Measurements from ENCODE around the gene CDK5. TPM values are rescaled to one million over a fixed set of nuclear protein-coding genes. Genes with fewer than 3 reads are reported as not detected.

CDK5 gene
- total and polyA plus RNA-seq, 2 of the 13 experiments (the other 11 are each of a cell fraction or from before 2014, with no cell fraction given), result 16.4 to 21.3 TPM

GRCh38 chr7:151008511-151009323, 49.0 kb downstream of the CDK5 start (continued):
- TF ChIP-seq, protein P1, sequence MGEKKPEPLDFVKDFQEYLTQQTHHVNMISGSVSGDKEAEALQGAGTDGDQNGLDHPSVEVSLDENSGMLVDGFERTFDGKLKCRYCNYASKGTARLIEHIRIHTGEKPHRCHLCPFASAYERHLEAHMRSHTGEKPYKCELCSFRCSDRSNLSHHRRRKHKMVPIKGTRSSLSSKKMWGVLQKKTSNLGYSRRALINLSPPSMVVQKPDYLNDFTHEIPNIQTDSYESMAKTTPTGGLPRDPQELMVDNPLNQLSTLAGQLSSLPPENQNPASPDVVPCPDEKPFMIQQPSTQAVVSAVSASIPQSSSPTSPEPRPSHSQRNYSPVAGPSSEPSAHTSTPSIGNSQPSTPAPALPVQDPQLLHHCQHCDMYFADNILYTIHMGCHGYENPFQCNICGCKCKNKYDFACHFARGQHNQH (CRISPR knock-in tag; IDR thresholded peaks at IDR 0.05), result no peak
- TF ChIP-seq ZNF747 (CRISPR knock-in tag; IDR thresholded peaks at IDR 0.05; ENCODE audit: borderline replicate concordance), result no peak; the same call in 1 of the 2 replicates
- TF ChIP-seq, protein P2, sequence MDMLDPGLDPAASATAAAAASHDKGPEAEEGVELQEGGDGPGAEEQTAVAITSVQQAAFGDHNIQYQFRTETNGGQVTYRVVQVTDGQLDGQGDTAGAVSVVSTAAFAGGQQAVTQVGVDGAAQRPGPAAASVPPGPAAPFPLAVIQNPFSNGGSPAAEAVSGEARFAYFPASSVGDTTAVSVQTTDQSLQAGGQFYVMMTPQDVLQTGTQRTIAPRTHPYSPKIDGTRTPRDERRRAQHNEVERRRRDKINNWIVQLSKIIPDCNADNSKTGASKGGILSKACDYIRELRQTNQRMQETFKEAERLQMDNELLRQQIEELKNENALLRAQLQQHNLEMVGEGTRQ (IDR thresholded peaks at IDR 0.05; ENCODE audit: low read depth, low read length), result no peak
- TF ChIP-seq, protein P2 (CRISPR knock-in tag; IDR thresholded peaks at IDR 0.05; ENCODE audit: borderline replicate concordance), result no peak
- no peak for TF ChIP-seq GTF2F1 (IDR thresholded peaks at IDR 0.05; ENCODE audit: low read length)
- no peak for TF ChIP-seq GTF3A (CRISPR knock-in tag; conservative IDR thresholded peaks at IDR 0.05)
- TF ChIP-seq ZBTB37 (CRISPR knock-in tag; IDR thresholded peaks at IDR 0.05), result no peak
- no peak for TF ChIP-seq KDM5A (IDR thresholded peaks at IDR 0.05; ENCODE audit: borderline replicate concordance, low read length)
- TF ChIP-seq SSRP1 (CRISPR knock-in tag; IDR thresholded peaks at IDR 0.05), result no peak
- TF ChIP-seq ZNF44 (CRISPR knock-in tag; IDR thresholded peaks at IDR 0.05), result no peak
- TF ChIP-seq ZNF704 (CRISPR knock-in tag; IDR thresholded peaks at IDR 0.05; ENCODE audit: borderline replicate concordance), result no peak
- TF ChIP-seq MAFK (conservative IDR thresholded peaks at IDR 0.05 in 1 of 2, IDR thresholded peaks at IDR 0.05 in 1 of 2; ENCODE audit: low read length in 2 of 2), result no peak
- no peak for TF ChIP-seq FUBP1 (CRISPR knock-in tag; IDR thresholded peaks at IDR 0.05; ENCODE audit: borderline replicate concordance)
- no peak for TF ChIP-seq ZNF20 (CRISPR knock-in tag; IDR thresholded peaks at IDR 0.05)
- TF ChIP-seq HNRNPLL (IDR thresholded peaks at IDR 0.05; ENCODE audit: low read depth, low read length, poor library complexity, severe bottlenecking), result no peak
- no peak for TF ChIP-seq ZNF777 (CRISPR knock-in tag; IDR thresholded peaks at IDR 0.05)
- no peak for TF ChIP-seq NONO (IDR thresholded peaks at IDR 0.05)
- peak; percentile 36; the same call in 1 of the 2 replicates for TF ChIP-seq NONO (CRISPR knock-in tag; conservative IDR thresholded peaks at IDR 0.05)
- 0 out of 2 replicates have a peak, but pooled peaks have one; percentile 44 for TF ChIP-seq THRA (CRISPR knock-in tag; IDR thresholded peaks at IDR 0.05; ENCODE audit: borderline replicate concordance)

Data from HepG2 (cell line).